HEK293 (cell line): ENCODE data around the gene CSNK1A1.
"Not testable (repeated sequence)": the region's sequence is repeated elsewhere in the genome, so short reads cannot be mapped to it uniquely, and the experiment has no call there.

Experiments used
- CTCF ChIP-seq: fragments of 450-650 bp; formaldehyde crosslinking; IDR thresholded peaks from 2 replicates; pipeline ENCODE4 v1.5.1; 2016; ENCODE audit warnings: missing biosample characterization, missing genetic modification characterization
- GLI2 ChIP-seq: fragments of 450-650 bp; formaldehyde crosslinking; IDR thresholded peaks from 2 replicates; pipeline ENCODE4; 2017; ENCODE audit warnings: missing biosample characterization, missing genetic modification characterization, low read depth, borderline replicate concordance
- KLF9 ChIP-seq: fragments of 450-650 bp; formaldehyde crosslinking; IDR thresholded peaks from 2 replicates; pipeline ENCODE4 v1.5.1; 2016; ENCODE audit warnings: missing biosample characterization, missing genetic modification characterization, low read depth
- SP7 ChIP-seq: fragments of 450-650 bp; formaldehyde crosslinking; IDR thresholded peaks from 2 replicates; pipeline ENCODE4 v1.5.1; 2016; ENCODE audit warnings: missing biosample characterization, missing genetic modification characterization
- TCF7L2 ChIP-seq: IDR thresholded peaks from 2 replicates; pipeline ENCODE4 v1.6.1; 2011; ENCODE audit warnings: low read depth, mild to moderate bottlenecking, inconsistent platforms, low read length, moderate library complexity, borderline replicate concordance
- ZBTB11 ChIP-seq: fragments of 450-650 bp; formaldehyde crosslinking; conservative IDR thresholded peaks from 2 replicates; pipeline ENCODE4 v1.5.1; 2016; ENCODE audit warnings: low read depth, missing biosample characterization, missing genetic modification characterization
- ZBTB26 ChIP-seq: fragments of 450-650 bp; formaldehyde crosslinking; optimal IDR thresholded peaks from 2 replicates; pipeline ENCODE3; 2016; ENCODE audit warnings: missing biosample characterization, mild to moderate bottlenecking, missing genetic modification characterization
- ZBTB8A ChIP-seq: fragments of 450-650 bp; formaldehyde crosslinking; IDR thresholded peaks from 2 replicates; pipeline ENCODE4 v1.5.1; 2016; ENCODE audit warnings: missing biosample characterization, missing genetic modification characterization
- ZNF223 ChIP-seq: fragments of 450-650 bp; formaldehyde crosslinking; IDR thresholded peaks from 2 replicates; pipeline ENCODE4 v1.5.1; 2016; ENCODE audit warnings: missing biosample characterization, missing genetic modification characterization
- ZNF24 ChIP-seq: fragments of 450-650 bp; formaldehyde crosslinking; IDR thresholded peaks from 2 replicates; pipeline ENCODE4 v1.5.1; 2016; ENCODE audit warnings: missing biosample characterization, missing genetic modification characterization
- ZNF558 ChIP-seq: fragments of 450-650 bp; formaldehyde crosslinking; IDR thresholded peaks from 2 replicates; pipeline ENCODE4 v1.5.1; 2016; ENCODE audit warnings: missing biosample characterization, missing genetic modification characterization
- ZNF707 ChIP-seq: fragments of 450-650 bp; formaldehyde crosslinking; IDR thresholded peaks from 2 replicates; pipeline ENCODE4 v1.5.1; 2016; ENCODE audit warnings: missing biosample characterization, missing genetic modification characterization

- not testable (repeated sequence) for TF ChIP-seq TCF7L2; CTCF (tag by site-specific recombination); ZNF558 (tag by site-specific recombination); ZNF24 (tag by site-specific recombination); ZNF223 (tag by site-specific recombination); ZBTB11 (tag by site-specific recombination); KLF9 (tag by site-specific recombination); GLI2 (tag by site-specific recombination); ZBTB26; ZNF707; ZBTB8A (tag by site-specific recombination); SP7 (tag by site-specific recombination)
Measured at GRCh38 chr5:149446794-149447193, 104.4 kb downstream of the CSNK1A1 start.
